ENCODE data around the gene POLDIP2. TPM values are rescaled to one million over a fixed set of nuclear protein-coding genes. Genes with fewer than 3 reads are reported as not detected.

POLDIP2 gene
- total RNA-seq, 3 donors from 2014 or later (not counting 1 experiment from before 2014, with no cell fraction given): 30.8 to 37.0 (median 33.7) TPM

DNA sequence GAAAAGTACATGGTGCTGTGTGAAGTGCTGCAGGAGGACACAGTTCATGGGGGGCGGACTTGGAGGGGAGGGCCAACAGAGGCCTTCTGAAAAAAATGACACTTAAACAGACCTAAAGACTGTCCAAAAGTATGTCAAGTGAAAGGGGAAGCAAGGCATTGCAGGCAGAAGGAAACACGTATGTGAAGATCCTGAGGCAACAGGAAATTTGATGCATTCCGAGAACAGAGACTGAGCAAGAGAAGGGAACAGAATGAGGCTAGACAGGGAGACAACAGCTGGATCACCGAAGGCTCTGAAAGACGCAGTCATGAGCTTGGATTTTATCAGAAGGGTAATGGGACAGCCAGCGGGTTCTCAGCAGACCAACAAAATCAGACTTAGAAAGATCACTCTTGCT is 23.2 kb downstream of the POLDIP2 start:
- intact Hi-C loops (cut with micrococcal nuclease): loop anchor here (10.0 kb wide), 1 partner anchor 381 kb away; the partner anchor contains the start of genes PROCA1, RAB34 and RPL23A
- peaks cover 20% of the 10 kb centered on the region for H3K4me1 ChIP-seq (ENCODE audit: control insufficient read depth, insufficient read depth, low read length)
- H3K9me3 ChIP-seq (ENCODE audit: control insufficient read depth, insufficient read depth, low read length): no peaks in the 10 kb centered on the region
- Mint-ChIP-seq H3K27ac (peak overlapping the region; percentile 94 to 100), H3K36me3 (no peaks in the 10 kb centered on the region), H3K27me3 (ENCODE audit: low read depth in 2 of 2) (no peaks in the 10 kb centered on the region), H3K4me1 (peaks cover 25 to 49% of the 10 kb centered on the region in 2 donors), H3K9me3 (no peaks in the 10 kb centered on the region), H3K4me3 (peak overlapping the region; percentile 99)
- peaks cover 19% of the 10 kb centered on the region for H3K36me3 ChIP-seq (ENCODE audit: control insufficient read depth, insufficient read depth, low read length)
- TF ChIP-seq, protein P1, sequence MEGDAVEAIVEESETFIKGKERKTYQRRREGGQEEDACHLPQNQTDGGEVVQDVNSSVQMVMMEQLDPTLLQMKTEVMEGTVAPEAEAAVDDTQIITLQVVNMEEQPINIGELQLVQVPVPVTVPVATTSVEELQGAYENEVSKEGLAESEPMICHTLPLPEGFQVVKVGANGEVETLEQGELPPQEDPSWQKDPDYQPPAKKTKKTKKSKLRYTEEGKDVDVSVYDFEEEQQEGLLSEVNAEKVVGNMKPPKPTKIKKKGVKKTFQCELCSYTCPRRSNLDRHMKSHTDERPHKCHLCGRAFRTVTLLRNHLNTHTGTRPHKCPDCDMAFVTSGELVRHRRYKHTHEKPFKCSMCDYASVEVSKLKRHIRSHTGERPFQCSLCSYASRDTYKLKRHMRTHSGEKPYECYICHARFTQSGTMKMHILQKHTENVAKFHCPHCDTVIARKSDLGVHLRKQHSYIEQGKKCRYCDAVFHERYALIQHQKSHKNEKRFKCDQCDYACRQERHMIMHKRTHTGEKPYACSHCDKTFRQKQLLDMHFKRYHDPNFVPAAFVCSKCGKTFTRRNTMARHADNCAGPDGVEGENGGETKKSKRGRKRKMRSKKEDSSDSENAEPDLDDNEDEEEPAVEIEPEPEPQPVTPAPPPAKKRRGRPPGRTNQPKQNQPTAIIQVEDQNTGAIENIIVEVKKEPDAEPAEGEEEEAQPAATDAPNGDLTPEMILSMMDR (IDR thresholded peaks at IDR 0.05): no peak
- no peak for ATAC-seq
- no peak overlapping the region for H3K4me3 ChIP-seq (ENCODE audit: low read length)
- 70% methylated on average over 6 of the region's 6 CpGs for WGBS (ENCODE audit: insufficient coverage)
- no peak for DNase-seq
- no peaks in the 10 kb centered on the region for H3K27me3 ChIP-seq (ENCODE audit: control insufficient read depth, insufficient read depth, low read length)
- H3K27ac ChIP-seq (ENCODE audit: low read length): no peak overlapping the region

DNA sequence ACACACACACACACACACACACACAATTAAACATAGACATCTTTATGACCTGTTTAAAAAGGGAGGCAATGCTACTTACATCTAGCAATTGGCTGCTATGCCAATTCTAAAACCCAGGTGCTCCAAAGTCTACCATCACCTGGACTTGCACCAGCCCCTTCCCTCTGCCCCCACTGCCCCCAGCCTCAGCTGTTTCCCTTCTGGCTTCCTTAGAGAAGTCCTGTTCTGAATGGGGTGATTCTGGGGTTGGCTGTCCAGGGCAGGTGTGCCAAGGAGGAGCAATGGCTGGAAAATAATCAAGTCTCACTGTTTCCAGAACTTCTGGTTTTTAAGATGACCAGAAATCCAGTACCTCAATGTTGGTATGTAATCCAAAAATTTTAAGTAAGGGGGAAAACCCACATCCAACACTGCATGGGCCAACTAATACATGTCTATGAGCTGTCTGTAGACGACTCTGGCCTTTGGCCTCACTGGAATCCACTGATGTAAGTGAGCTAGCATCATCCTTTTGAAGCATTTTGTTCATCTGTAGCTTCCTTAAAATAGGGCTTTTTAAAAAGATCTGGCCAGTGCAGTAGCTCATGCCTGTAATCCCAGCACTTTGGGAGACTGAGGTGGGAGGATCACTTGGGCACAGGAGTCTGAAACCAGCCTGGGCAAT is 24.1 kb downstream of the POLDIP2 start:
- H3K4me3 ChIP-seq (ENCODE audit: low read length): no peak overlapping the region
- WGBS (ENCODE audit: insufficient coverage): 88% methylated on average over 1 of the region's 1 CpG
- Mint-ChIP-seq H3K36me3 (peaks cover 7% of the 10 kb centered on the region), H3K27me3 (ENCODE audit: low read depth in 2 of 2) (no peaks in the 10 kb centered on the region), H3K4me3 (peak overlapping the region; percentile 99), H3K9me3 (no peaks in the 10 kb centered on the region), H3K27ac (peak overlapping the region; percentile 94 to 100), H3K4me1 (peaks cover 25 to 44% of the 10 kb centered on the region in 2 donors)
- ATAC-seq (no peak), DNase-seq (no peak)
- peaks cover 26% of the 10 kb centered on the region for H3K36me3 ChIP-seq (ENCODE audit: control insufficient read depth, insufficient read depth, low read length)
- TF ChIP-seq, protein P1 (IDR thresholded peaks at IDR 0.05): no peak
- H3K9me3 ChIP-seq (ENCODE audit: control insufficient read depth, insufficient read depth, low read length): no peaks in the 10 kb centered on the region
- intact Hi-C loops (cut with micrococcal nuclease): loop anchor here (10.0 kb wide), 1 partner anchor 382 kb away; the partner anchor contains the start of genes PROCA1, RAB34 and RPL23A
- peaks cover 20% of the 10 kb centered on the region for H3K4me1 ChIP-seq (ENCODE audit: control insufficient read depth, insufficient read depth, low read length)
- H3K27ac ChIP-seq (ENCODE audit: low read length): no peak overlapping the region
- H3K27me3 ChIP-seq (ENCODE audit: control insufficient read depth, insufficient read depth, low read length): no peaks in the 10 kb centered on the region

DNA sequence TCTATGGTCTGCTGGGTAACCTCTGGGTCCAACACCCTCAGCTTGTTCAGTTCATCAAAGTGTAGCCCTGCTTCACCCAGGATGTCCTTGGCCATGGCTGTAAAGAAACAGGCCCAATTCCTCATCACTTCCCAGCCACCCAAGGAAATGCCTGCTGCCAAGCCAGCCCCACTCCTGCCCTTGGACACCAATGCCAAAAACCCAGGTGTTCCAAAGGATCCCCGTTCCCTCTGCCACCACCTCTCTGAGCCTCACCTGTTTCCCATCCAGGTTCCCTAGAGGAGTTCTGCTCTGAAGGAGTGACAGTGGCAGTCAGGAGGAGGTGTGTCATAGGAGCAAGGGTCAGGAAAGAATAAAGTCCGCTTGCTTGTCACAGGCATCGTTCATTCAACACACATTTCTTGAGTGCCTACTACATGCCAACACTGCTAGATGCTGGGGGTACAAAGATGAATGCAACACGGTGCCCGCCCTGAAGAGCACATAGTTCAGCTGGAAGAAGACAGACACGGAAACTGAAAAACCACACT is 25.4 kb downstream of the POLDIP2 start:
- H3K27ac Mint-ChIP-seq: peak overlapping the region in 1 of 2 donors; percentile 100
- Histone ChIP-seq H3K9me3 (ENCODE audit: control insufficient read depth, insufficient read depth, low read length) (no peaks in the 10 kb centered on the region), H3K4me1 (ENCODE audit: control insufficient read depth, insufficient read depth, low read length) (peaks cover 20% of the 10 kb centered on the region), H3K27me3 (ENCODE audit: control insufficient read depth, insufficient read depth, low read length) (no peaks in the 10 kb centered on the region), H3K4me3 (ENCODE audit: low read length) (no peak overlapping the region), H3K27ac (ENCODE audit: low read length) (no peak overlapping the region), H3K36me3 (ENCODE audit: control insufficient read depth, insufficient read depth, low read length) (peaks cover 33% of the 10 kb centered on the region)
- intact Hi-C loops (cut with micrococcal nuclease): loop anchor here (10.0 kb wide), 1 partner anchor 383 kb away; the partner anchor contains the start of genes PROCA1, RAB34 and RPL23A
- no peaks in the 10 kb centered on the region for H3K9me3 Mint-ChIP-seq
- no peak overlapping the region for H3K4me3 Mint-ChIP-seq
- peaks cover 21 to 34% of the 10 kb centered on the region in 2 donors for H3K4me1 Mint-ChIP-seq
- TF ChIP-seq, protein P1 (IDR thresholded peaks at IDR 0.05): no peak
- peaks cover 12% of the 10 kb centered on the region for H3K36me3 Mint-ChIP-seq
- no peaks in the 10 kb centered on the region for H3K27me3 Mint-ChIP-seq (ENCODE audit: low read depth in 2 of 2)
- DNase-seq (no peak), ATAC-seq (no peak)
- 95% methylated on average over 6 of the region's 6 CpGs for WGBS (ENCODE audit: insufficient coverage)

Data from natural killer cell (primary cell).